ENCODE measurements around the gene SIX1.

- TF ChIP-seq CTCF (IDR thresholded peaks at IDR 0.05) (no peak), POLR2A (IDR thresholded peaks at IDR 0.05) (no peak)
Observed at GRCh38 chr14:60695327-60695726, 46.0 kb upstream of the SIX1 start.

All from vagina (tissue), 2 donors.